HG03354 (cell line): ENCODE results near the gene SFSWAP.
"Not testable (repeated sequence)": the region's sequence is repeated elsewhere in the genome, so short reads cannot be mapped to it uniquely, and the experiment has no call there.

ENCODE experiments used
- ATAC-seq: cut with Tn5 transposase; IDR thresholded peaks from one replicate; pipeline ENCODE4 v1.9.1; 2021; ENCODE audit warnings: mild to moderate bottlenecking; ENCODE audit not compliant: unreplicated experiment, poor library complexity, severe bottlenecking

SFSWAP gene

DNA sequence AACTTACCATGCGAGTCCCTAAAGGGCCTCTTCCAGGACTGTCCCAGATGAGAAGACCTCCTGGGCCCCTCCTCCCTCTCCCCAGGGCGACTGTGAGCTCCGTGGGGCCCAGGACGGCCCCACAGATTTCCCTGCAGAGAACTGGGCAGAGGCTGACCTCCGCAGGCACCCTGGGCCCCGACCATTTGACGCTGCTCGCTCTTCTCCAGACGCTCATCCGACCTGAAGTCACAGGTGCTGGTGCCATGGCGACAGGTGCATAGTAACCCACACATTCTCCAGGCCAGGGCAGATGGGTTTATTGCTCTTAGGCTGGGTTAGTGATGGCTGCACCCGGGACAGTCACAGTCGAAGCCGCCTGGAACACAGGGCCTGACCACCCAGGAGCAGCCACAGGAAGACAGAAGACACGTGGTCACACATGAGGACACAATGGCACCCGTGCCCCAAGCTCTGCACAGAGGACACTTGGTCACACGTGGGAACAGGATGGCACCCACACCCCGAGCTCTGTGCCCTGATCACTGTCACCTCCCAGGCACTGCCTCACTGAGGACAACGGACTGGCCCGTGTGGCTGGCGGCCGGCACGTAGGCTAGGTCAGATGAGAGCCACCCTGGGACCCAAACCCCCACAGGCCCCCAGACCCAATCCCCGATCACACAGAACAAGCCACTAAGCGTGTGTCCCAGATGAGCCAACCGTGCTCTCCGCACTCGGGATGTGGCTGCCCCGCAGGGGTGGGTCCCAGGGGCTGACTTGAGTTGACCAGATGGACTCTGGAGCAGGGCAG, 32.3 kb upstream of the SFSWAP start:
- not testable (repeated sequence) for ATAC-seq

DNA sequence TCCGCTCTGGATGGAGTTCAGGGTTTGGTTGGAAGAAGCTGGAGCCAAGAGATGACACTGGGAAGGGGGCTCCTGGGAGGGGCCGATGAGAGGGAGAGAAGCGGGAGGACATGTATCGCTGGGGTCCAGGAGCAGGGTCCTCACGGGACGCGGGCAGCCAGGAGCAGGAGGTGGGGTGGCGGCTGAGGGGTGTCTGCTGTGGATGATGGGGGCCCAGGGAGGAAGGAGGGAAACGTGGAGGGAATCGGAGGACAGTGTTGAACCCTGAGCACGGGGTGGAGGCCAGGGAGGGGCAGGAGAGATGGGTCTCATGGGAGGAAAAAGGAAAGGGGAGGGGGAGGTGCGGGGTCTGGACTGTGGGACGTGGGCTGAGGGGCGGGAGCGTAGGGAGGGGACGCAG, 31.7 kb upstream of the SFSWAP start:
- ATAC-seq = not testable (repeated sequence)

DNA sequence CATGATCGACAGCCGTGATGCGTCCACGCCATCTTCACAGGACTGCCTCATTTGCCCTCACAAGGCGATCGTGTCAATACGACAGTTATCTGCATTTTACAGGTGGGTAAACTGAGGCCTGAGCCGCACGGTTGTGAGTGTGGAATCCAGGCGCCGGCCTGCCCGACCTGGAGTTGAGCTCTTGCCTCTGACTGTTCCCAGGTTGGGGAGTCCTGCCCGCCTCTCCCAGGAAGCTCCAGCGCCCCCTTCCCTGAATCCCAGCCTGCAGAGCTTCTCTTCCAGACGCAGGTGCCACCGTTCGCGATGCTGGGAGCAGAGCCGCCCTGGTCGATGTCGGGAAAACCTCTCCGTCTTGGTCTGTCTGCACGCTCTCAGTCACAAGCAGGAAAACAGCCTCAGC, 31.1 kb upstream of the SFSWAP start:
- not testable (repeated sequence) for ATAC-seq

DNA sequence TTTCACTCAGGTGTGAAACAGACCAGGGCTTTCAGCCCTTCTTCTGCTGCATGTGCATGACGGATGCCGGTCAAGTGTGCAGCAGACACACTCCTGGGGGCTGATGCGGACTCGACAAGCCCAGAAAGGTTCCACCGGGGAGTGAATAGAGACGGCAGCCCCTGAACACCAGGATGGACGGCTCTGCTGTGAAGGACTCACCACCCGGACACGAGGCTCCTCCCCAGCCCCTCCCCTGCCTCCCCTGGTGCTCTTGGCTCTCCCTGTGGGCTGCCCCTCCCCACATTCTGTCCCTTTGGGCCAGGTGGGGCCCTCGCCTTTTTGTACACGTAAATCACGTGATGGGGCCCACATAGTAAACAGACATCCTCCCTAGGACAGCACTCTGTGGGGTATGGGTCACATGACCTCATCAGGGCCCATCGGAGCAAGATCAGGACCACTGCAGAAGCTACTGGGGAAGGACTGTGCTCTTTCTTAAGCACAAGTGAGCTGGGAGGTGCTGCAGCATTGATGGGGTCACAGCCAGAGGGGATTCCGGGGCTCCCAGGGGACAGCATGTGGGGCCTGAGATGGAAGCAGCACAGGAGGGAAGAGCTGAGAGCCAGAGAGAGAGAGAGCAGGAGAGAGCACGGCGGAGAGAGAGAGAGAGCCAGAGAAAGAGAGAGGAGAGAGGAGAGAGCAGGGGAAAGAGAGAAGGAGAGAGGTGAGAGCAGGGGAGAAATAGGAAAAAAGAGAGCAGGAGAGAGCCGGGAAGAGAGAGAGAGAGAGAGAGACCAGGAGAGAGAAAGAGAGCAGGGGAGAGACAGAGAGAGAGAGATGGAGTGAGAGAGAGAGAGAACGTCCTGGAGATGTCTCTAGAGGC, 30.3 kb upstream of the SFSWAP start:
- ATAC-seq = not testable (repeated sequence)

DNA sequence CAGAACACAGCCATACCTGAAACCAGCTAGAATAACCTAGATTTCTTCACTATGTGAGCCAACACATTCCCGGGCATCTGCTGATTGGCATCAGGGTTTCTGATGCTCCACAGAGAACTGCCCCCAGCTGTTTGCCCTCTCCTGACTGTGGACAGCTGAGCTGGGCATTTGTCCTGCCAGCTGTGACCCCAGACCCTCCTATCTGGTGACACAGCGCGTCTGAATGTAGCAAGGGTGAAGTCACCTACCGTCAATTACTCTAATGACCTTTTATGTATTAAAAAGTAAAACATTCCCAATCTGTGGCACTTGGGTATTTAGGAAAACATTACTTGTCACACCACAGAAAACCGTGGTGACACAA, 29.7 kb upstream of the SFSWAP start:
- ATAC-seq = no peak

DNA sequence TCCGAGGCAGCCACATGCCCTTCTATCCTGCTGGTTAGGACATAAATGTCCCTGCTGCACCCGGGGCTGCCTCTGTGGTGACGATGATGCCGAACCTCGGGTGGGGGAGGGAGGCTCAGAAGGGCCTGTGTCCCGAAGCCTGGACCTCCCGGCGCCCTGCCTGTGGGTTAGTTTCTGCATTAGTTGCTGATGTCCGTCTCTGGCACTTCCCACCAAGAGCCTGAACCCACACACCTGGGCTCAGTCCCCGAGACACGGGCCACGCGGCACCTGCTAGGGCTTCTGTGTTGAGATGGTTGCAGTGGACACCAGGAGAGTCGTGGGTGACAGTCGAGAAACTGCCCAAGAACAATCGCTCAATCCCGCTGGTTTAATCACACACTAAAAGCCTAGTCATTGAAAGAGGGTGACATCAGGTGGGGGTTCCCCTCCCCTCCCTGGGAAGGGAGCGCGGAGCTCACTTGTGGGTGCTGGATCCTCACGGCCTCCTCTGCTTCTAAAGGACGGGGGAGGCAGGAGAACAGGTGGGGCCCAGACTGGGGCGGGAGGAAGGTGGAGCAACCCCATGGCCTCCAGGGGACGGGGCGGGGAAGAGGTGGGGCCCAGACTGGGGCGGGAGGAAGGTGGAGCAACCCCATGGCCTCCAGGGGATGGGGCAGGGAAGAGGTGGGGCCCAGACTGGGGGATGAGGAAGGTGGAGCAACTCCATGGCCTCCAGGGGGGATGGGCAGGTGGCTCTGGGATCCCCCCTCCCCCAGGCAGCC, 29.0 kb upstream of the SFSWAP start:
- ATAC-seq = not testable (repeated sequence)

DNA sequence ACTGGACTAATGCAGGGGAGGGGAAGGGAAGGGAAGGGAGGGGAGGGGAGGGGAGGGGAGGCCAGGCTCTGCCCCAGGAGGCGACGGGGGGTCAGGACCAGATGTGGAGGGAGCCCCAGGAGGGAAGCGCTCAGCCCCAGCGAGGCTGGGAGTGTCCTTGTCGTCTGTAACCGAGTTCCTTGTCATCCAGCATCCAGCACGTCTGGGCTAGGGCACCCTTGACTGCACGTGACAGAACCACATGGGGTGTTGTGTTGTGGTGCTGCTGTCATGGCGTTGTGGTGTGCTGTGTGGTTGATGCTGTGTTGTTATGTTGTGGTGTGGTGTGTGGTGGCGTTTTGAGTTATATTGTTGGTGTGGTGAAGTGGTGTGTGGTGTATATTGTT, 28.4 kb upstream of the SFSWAP start:
- no peak for ATAC-seq

DNA sequence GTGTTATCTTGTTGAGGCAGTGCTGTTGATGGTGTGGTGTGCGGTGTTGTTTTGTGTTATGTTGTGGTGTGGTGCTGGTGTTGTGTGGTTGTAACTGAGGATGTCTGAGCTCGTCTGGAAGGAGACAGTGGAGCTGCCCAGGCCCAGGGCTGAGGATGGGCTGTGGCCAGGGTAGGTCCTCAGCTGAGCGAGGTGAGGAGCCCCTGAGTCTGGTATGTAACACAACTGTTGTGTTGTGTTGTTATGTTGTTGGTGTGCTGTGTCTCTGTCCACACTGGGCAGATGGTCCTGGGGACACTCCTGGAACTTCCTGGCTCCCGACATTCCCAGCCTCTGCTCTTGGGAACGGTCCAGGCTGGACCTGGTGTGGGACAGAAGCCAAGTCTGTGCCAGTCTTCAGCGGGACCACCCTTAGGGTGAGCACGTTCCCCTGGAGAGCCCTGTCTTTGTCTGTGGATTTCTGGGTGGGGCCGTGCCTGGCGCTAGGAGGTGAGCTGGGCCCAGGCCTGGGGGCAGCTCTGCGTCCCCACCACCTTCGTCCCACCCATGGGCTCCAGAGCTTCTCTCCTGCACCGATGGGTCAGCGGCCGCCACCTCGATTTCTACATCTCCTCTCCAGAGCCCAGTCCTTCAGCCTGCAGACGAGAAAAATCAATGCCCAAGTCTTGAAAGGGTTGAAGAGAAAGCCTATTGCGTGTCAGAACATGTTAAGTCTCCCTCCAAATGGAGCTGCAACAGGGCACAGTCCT, 27.4 kb upstream of the SFSWAP start:
- ATAC-seq = no peak

DNA sequence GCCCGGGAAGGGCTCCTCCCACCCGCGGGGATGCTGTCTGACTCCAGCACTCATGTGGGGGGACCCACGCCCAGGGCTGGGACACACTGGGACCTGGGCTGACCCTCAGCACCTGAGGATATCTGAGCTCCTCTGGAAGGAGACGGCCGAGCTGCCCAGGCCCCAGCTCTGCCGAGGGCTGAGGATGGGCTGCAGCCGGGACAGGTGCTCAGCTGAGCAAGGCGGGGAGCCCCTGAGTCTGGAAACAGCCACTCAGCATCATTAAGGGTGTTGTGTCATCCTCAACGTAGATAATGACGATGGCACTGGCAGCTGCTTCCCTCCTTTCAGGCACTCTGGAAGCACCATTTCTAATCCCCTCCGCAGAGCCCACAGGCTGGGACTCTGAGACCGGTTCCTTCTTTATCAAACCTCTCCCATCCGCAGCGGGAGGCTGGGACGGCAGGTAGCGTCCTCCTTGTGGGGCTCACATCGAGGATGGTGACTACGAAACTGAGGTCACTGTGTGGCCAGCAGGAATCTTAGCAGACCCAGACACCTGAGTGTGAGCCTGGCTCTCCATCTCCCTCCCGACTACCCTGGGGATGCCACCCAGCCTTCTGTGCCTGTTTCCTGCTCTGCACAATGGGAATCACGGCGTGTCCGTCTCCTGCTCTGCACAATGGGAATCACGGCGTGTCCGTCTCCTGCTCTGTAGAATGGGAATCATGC, 26.7 kb upstream of the SFSWAP start:
- no peak for ATAC-seq

DNA sequence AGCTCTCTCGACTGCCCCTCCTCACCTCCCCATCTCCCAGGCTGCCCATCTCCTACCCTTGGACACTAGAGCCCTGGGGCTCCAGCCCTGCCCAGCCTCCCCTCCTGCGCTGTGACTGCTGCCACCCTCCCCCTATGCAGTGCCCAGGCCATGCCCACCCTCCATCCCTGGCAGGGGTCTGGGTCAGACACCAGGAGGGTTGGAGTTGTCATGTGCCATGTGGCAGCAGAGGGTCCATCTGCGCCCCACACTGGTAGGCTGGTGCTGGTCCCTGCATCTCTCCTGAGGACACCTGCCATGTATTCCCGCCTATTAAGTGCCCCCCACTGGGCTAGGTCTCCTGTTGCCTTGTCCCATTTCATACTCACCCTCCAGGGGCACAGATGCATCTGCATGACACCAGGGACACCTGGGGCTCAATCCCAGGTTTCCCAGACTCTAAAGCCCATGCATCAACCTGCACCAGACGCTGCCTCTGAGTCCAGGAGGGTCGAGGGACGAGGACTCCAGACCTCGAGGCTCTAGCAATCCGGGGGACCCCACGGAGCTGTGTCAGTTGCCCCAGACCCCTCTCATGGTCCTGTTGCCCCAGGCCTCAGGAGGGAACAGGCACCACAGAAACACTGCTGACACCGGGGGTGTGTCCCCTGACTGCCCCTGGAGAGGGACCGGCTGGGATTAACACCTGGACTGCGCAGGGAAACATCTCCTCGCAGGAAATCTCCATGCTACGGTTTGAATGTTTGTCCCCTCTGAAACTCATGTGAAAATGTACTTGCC, 23.4 kb upstream of the SFSWAP start:
- no peak for ATAC-seq

DNA sequence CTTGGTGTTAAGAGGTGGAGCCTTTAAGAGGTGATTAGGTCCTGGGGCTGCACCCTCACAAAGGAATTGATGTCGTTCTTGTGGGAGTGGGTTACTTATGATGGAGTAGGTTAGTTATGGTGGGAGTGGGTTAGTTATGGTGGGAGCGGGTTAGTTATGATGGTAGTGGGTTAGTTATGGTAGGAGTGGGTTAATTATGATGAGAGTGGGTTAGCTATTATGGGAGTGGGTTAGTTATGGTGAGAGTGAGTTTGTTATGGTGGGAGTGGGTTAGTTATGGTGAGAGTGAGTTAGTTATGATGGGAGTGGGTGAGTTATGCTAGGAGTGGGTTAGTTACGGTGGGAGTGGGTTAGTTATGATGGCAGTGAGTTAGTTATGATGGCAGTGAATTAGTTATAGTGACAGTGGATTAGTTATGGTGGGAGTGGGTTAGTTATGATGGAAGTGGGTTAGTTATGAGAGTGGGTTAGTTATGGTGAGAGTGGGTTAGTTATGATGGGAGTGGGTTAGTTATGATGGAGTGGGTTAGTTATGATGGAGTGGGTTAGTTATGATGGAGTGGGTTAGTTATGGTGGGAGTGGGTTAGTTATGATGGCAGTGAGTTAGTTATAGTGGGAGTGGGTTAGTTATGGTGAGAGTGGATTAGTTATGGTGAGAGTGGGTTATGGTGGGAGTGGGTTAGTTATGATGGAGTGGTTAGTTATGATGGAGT, 22.6 kb upstream of the SFSWAP start:
- no peak for ATAC-seq

DNA sequence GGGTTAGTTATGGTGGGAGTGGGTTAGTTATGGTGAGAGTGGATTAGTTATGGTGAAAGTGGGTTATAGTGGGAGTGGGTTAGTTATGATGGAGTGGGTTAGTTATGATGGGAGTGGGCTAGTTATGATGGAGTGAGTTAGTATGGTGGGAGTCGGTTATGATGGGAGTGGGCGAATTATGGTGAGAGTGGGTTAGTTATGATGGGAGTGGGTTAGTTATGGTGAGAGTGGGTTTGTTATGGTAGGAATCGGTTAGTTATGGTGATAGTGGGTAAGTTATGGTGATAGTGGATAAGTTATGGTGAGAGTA, 22.1 kb upstream of the SFSWAP start:
- no peak for ATAC-seq

DNA sequence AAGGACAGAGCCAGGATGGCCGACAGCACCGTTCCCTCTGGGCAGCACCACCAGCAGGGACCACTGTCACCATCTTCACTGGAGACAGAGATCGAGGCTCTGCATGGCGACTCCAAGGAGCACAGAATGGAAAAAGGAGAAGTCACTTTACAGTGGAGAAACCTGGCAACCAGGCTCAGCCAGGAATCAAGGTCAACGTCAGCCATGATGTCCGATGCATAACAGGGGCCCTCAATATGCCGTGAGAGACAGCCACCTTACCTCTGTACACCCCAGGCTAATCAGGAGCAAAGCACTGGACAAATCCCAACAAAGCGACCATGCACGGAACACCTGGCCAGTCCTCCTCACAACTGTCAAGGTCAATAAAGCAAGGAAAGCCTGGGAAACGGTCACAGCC, 20.6 kb upstream of the SFSWAP start:
- ATAC-seq = no peak

DNA sequence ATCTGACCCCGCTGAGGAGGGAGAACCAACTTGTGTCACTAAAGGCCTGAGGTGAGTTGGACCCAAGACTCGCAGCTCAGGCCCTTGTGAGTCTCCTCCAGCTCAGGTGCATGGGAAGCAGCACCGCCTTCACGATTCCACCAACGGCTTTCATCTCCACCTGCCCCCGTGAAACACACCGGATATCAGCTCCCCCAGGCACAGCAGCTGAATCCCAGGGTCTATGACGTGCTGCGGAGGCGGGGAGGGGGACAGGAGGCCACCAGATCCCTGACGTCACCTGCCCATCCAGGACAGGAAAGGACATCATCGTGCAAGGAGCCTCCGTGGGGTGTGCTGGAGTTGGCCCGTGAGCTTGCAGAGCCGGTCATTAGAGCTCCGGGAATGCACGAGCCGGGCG, 18.5 kb upstream of the SFSWAP start:
- no peak for ATAC-seq

DNA sequence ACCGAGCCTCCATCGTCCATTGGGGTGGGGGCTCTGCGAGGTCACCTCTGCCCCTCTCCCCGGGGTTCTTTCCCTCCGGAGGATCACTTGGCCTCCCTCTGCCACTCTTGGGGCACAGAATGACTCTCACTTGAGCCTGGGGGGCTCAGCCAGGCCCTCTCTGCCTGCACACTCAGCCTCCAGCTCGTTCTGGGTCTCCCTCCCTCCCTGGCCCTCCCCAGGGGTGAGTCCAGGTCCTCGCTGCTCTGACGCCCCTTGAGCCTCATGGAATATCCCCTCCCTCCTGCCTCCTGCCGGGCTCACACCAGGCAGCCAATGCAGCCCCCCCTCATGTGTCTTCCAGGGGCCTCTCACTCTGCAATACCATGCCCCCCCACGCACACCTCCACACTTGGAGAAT, 17.7 kb upstream of the SFSWAP start:
- ATAC-seq = no peak

DNA sequence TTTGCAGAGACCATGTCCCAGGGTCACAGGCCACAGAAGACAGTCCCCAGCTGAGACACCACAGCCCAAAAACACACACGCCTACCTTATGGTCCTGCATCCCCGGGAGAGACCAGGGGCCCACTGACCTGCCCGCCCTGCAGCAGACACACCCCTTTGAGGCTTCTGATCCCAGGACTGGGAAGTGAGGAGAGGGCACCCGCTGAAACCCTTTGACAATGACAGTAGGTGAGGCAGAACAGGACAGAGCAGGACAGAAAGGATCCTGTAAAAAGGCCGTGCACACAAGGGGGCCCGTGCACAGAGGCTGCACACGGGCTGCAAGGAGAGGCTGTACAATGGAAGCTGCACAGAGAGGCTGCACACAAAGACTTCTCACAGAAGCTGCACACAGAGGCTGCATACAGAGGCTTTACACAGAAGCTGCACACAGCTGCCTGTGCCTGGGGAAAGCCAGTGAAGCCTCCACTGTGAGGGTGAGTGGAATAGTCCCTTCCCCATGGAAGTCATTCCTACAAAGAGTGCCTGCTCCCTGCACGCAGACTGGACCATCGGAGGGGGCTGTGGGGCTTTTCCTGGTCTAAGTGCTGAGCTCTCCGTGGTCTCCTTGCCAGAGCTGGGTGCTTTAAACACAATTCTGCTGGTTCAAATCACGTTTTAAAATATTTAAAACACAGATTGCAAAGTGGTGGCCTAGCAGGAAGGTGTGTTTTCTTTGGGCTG, 16.6 kb upstream of the SFSWAP start:
- ATAC-seq = no peak

DNA sequence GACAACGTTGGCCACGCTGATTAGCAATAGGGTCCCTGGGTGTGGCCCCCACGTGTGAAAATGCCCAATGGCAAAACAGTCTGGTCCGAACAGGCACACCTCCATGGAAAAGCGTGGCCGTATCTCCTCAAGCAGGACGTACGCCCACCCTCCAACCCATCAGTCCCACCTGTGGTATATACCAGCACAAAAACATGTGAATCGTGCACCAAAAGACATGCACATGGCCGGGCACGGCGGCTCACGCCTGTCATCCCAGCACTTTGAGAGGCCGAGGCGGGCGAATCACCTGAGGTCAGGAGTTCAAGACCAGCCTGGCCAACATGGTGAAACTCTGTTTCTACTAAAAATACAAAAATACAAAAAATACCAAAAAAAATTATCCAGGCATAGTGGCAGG, 14.9 kb upstream of the SFSWAP start:
- no peak for ATAC-seq
